ENCODE data around the gene TBCE.

DNA sequence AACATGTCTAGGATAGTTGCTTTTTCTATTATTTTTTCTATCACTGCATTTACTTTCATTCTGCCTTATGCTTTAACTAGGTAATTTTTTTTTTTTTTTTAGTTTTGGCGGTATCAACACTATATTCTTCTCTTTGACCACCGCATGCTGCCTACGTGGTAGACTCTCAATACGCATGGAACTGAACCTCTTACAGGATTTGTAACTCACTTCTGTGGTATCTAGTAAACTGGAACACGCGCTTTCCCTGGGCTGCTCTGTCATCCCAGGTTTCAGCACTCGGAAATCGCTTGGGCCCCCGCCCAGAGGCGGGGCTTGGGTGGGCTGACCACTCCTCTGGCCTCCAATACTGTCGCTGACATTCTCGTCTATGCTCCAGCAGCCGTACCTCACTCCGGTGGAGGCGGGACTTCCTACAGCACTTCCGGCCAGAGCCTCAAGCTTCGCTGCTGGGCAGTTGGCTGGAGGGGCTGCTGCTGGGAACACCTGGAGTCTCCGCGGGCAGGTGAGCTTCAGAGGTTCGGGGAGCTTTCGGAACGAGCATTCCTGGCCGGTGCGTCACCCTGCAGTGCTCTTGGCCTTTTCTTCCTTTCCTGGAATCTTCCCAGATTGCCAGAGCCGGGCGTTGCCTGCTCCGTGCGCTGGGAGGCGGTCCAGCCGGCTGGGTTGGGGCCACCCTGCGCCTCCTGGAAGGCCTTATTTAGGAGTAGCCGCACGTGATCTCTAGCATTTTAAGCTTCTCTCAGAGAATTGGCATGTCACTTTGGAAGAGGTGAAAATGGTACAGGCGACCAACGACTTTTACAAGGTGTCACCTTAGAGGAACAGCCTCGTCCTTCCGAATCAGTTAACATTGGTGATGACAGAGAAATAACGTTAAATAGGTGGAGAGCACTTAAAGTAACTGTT is at the start of gene TBCE:
- TF ChIP-seq, protein P1, sequence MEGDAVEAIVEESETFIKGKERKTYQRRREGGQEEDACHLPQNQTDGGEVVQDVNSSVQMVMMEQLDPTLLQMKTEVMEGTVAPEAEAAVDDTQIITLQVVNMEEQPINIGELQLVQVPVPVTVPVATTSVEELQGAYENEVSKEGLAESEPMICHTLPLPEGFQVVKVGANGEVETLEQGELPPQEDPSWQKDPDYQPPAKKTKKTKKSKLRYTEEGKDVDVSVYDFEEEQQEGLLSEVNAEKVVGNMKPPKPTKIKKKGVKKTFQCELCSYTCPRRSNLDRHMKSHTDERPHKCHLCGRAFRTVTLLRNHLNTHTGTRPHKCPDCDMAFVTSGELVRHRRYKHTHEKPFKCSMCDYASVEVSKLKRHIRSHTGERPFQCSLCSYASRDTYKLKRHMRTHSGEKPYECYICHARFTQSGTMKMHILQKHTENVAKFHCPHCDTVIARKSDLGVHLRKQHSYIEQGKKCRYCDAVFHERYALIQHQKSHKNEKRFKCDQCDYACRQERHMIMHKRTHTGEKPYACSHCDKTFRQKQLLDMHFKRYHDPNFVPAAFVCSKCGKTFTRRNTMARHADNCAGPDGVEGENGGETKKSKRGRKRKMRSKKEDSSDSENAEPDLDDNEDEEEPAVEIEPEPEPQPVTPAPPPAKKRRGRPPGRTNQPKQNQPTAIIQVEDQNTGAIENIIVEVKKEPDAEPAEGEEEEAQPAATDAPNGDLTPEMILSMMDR (IDR thresholded peaks at IDR 0.05; ENCODE audit: low read depth, low read length, missing input control): no peak
- TF ChIP-seq JUND (IDR thresholded peaks at IDR 0.05) (no peak), TAF1 (conservative IDR thresholded peaks at IDR 0.05) (peak; percentile 92), NR2F2 (IDR thresholded peaks at IDR 0.05) (peak; percentile 30), SP1 (IDR thresholded peaks at IDR 0.05) (peak; percentile 73)

Data from liver (tissue), 3 donors.